ENCODE measurements around the gene IKZF2. TPM values are rescaled to one million over a fixed set of nuclear protein-coding genes. Genes with fewer than 3 reads are reported as not detected.

Gene IKZF2
- total and polyA plus RNA-seq, 2 donors (not counting 3 experiments of a cell fraction or from before 2014, with no cell fraction given) = 0.08 to 0.46 TPM

GRCh38 chr2:213181712-213182111 is 30.3 kb upstream of the IKZF2 start:
- no peaks in the 10 kb centered on the region for H3K4me1 ChIP-seq (ENCODE audit: control insufficient read depth, extremely low read depth, insufficient read depth, low read length)
- H3K36me3 ChIP-seq (ENCODE audit: control insufficient read depth in 2 of 2, extremely low read depth in 1 of 2, insufficient read depth in 2 of 2, low read length in 2 of 2) = no peaks in the 10 kb centered on the region
- DNase-seq (ENCODE audit: low read depth, low spot score) (no peak), FAIRE-seq (no peak)
- H3K9me3 ChIP-seq (replicated peaks; ENCODE audit: control insufficient read depth, insufficient read depth, low read length) = no peaks in the 10 kb centered on the region
- H3K27ac ChIP-seq (ENCODE audit: insufficient read depth, low read depth, low read length) = no peak overlapping the region
- H3K4me3 ChIP-seq (replicated peaks in 1 of 3; ENCODE audit: insufficient read depth in 1 of 3, low read depth in 1 of 3, low read length in 3 of 3) = no peak overlapping the region
- no peaks in the 10 kb centered on the region for H3K9me1 ChIP-seq (replicated peaks; ENCODE audit: control insufficient read depth, extremely low read depth, insufficient read depth, low read length)
- no peak for TF ChIP-seq POLR2A (IDR thresholded peaks at IDR 0.05; ENCODE audit: low read depth, low read length)
- no peak for TF ChIP-seq CTCF (IDR thresholded peaks at IDR 0.05; ENCODE audit: extremely low read depth in 1 of 2, insufficient read depth in 1 of 2, low read depth in 1 of 2, low read length in 2 of 2)
- no peak for TF ChIP-seq MYC (IDR thresholded peaks at IDR 0.05; ENCODE audit: low read depth, low read length)
- TF ChIP-seq GATA2 (IDR thresholded peaks at IDR 0.05; ENCODE audit: insufficient read depth, insufficient read length, low read depth, low read length) = no peak
- no peak for TF ChIP-seq FOS (IDR thresholded peaks at IDR 0.05; ENCODE audit: borderline replicate concordance, insufficient read depth, low read length)
- no peak for TF ChIP-seq EZH2 (IDR thresholded peaks at IDR 0.05; ENCODE audit: borderline replicate concordance, low read depth, low read length, severe bottlenecking)
- no peak for TF ChIP-seq JUN (IDR thresholded peaks at IDR 0.05; ENCODE audit: borderline replicate concordance, insufficient read depth, insufficient read length, low read depth)
- no peak for TF ChIP-seq MAX (IDR thresholded peaks at IDR 0.05; ENCODE audit: insufficient read depth, insufficient read length)
- no peak for TF ChIP-seq POLR2AphosphoS5 (IDR thresholded peaks at IDR 0.05; ENCODE audit: insufficient read depth, low read depth, low read length)
- H2AFZ ChIP-seq (ENCODE audit: low read depth, low read length) = no peak overlapping the region
- H3K4me2 ChIP-seq (ENCODE audit: insufficient read depth, low read length) = no peak overlapping the region
- H3K9ac ChIP-seq (replicated peaks; ENCODE audit: extremely low read depth, insufficient read depth, low read length) = no peak overlapping the region
- ChIA-PET CTCF (no interaction called here), POLR2A (no interaction called here)
- intact Hi-C loops (cut with micrococcal nuclease) = no loop called here
- no peaks in the 10 kb centered on the region for H4K20me1 ChIP-seq (replicated peaks; ENCODE audit: control insufficient read depth, extremely low read depth, insufficient read depth, low read length)
- BruUV-seq (replicated peaks) = no TSS peak
- dilution Hi-C loops (cut with MboI; ENCODE audit: extremely low pct_ligation_motif_present, low sequenced_read_pairs) = no loop called here
- no peaks in the 10 kb centered on the region for H3K27me3 ChIP-seq (ENCODE audit: control insufficient read depth in 2 of 2, insufficient read depth in 2 of 2, low read length in 2 of 2)
- no peaks in the 10 kb centered on the region for H3K79me2 ChIP-seq (ENCODE audit: control insufficient read depth, insufficient read depth, low read length)

All from endothelial cell of umbilical vein (primary cell).